ENCODE data around the gene FNDC5.
"Not testable (repeated sequence)": the region's sequence is repeated elsewhere in the genome, so short reads cannot be mapped to it uniquely, and the experiment has no call there.

FNDC5 gene

DNA sequence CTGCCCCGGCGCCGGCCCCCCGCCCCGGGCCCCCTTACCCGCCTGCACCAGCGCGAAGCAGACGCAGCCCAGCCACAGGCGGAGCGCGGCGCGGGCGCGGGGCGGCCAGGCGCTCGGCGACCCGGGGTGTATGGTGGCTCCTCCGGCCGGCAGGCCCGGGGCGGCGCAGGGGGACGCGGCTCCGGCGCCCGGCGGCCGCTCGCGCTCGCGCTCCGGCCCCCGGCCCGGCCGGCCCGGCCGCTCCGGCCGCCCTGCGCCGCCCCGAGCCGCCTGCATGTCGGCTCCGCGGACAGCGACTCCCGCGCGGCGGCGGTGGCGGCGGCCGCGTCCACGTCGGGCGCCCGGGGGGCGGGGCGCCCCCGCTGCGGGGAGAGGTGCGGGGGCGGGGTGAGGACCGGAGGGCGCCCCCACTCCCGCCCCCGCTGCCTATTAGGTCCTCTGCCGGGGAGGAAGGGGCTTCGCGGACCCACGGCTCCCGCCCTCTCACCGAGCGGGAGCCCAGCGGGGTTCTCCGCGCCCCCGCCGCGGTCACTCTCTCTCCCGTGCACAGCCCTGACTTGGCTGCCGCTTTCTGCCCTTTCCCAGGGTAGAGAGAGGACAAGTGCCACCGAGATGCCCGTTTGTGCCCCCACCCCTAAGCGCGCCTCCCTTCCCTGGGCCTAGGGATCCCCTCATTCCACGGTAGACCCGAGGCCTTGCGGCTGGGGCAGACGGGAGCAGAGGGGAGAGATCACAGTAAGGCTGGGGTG, at the start of gene FNDC5:
Gene FNDC5, minus strand, starts transcription at position 298 of the 749 bp plus-strand sequence.
- no peak for DNase-seq

DNA sequence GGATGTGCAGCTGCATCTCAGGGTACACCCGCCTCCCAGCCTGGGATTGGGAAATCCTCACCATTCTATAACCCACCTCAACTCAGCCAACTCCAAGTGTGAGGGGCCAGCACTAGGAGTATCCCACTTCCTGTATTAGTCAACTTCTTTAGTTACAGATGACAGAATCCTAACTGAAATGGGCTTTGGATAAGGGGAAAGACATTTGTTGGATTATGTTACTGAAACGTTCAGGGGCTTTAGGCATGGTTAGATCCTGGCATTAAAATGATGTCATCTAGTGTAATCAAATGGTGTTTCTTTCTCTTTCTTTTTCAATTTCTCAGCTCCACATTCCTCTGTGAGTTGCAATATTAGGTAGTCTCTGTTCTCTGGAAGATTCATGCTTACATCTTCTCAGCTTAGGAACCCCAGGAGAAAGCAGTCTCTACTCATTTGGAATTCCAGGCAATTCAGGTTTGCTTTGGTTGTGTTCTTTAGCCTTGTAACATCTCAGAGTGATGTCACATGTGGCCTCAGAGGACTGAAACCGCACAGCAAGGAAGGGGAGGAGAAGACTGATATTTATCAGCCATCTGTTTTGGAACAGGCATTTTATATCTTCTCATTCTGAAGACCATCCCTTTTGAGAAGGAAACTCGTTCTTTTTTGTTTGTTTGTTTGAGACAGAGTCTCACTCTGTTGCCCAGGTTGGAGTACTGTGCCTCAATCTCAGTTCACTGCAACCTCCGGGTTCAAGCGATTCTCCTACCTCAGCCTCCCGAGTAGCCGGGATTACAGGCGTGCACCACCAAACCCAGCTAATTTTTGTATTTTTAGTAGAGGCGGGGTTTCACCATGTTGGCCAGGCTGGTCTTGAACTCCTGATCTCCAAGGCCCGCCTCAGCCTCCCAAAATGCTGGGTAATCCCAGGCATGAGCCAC, 49.4 kb upstream of the FNDC5 start:
- DNase-seq: peak; percentile 68

DNA sequence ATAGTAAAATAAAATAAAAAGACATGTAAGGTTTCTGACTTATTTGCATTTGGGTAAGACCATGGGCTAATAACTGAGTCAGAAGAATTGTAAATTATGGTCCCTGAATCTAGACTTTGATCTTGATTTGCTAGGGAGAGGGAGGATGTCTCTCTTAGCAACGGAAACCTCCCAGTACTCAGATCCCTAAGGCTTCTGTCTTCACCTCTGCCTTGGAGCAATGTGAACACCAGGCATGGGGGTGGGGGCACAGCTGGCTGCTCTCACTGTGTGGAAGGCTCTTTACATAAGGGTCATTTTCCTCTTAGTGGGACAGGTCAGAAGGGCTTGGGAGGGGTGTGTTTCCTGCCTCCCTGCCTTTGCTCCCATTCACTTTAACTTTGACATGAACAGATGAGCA, 47.5 kb upstream of the FNDC5 start:
- DNase-seq: no peak

DNA sequence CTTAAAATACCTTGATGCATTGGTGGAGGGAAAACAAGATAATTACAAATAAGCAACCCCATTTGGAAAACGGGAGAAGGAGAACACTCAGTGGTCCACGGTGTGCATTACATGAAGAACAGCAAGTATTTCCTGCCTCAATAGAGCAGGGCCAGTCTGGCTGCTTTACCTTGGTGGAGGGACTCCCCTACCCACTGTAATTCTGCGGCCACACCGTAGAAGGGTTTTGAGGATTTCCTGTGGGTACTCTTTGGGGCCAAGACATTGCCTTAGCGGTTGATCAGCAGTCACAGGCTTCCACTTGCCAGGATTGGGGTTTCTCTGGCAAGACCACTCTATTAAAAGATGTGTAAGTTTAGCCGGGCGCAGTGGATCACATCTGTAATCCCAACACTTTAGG, 46.8 kb upstream of the FNDC5 start:
- no peak for DNase-seq

DNA sequence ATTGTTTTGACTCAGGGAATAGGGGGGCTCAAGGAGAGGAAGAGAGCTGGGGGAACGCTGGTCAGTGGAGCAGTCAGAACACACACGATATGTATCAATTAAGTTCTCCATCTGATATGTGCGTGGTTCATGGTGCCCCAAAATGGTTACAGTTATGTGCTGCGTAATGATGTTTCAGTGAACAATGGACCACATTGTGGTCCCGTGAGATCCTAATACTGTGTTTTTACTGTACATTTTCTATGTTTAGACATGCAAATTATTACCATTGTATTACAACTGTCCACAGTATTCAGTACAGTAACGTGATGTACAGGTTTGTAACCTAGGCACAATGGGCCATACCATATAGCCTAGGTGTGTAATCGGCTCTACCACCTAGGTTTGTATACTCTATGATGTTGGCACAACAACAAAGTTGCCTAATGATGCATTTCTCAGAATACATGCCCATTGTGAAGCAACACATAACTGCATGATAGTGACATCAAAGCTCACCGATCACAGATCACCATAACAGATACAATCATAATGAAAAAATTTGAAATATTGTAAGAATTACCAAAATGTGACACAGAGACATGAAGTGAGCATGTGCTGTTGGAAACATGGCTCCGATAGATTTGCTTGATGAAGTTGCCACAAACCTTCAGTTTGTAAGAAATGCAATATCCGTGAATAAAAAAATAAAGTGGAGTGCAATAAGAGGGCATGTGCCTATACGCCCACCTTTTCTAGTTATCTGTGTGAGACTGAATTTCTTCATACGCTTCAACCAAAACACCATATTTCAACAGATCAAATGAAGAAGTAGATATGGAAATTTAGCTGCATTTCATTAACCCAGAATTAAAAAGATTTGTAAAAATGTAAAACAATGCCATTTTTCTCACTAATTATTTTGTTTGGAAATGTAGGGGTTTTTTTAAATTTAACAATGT, 45.3 kb upstream of the FNDC5 start:
- no peak for DNase-seq

DNA sequence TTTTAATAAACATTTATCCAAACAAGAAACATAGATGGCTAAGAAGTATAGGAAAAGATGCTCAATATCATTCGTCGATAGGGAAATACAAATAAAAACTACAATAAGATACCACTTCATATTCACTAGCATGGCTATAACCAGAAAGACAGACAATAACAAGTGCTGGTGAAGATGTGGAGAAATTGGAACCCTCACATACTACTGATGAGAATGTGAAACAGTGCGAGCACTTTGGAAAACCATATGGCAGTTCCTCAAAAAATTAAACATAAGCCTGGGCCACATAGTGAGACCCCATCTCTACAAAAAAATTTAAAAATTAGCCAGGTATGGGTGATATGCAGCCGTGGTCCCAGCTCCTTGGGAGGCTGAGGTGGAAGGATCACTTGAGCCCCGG, 39.6 kb upstream of the FNDC5 start:
- no peak for DNase-seq

DNA sequence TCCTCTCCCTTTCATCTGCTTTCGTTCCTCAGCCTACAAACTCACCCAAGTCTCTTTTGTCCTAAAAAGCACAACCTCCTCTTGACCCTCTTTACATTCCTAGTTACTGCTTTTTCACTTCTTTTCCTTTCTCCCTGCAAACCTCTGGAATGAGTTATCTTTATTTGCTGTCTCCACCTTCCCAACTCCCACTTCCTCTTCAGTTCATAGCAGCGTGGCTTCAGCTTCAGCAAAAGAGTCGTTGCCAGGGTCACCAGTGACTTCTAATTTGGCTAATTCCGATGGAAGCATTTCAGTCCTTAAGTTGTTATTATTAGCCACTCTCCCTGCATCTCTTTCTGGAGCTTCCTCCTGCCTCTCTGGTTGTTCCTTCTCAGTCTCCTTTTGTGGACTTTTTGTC, 36.7 kb upstream of the FNDC5 start:
- no peak for DNase-seq

DNA sequence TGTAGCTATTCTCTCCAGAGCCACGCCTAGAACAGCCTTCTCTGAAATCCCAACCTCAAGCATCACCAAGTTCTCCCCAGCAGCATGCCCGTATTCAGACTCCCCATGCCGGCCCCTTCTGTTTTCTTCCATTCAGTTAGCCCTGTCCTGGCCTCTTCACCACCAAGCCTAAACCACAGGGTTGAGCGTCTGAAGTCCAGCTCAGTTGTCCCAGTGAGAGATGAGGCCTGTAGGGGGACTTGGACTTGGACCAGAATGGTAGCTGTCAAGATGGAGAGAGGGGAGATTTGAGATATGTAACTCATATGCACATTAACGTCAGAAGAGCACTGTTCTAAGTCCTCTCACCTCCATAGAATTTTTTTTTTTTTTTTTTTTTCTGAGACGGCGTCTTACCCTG, 35.9 kb upstream of the FNDC5 start:
- no peak for DNase-seq

DNA sequence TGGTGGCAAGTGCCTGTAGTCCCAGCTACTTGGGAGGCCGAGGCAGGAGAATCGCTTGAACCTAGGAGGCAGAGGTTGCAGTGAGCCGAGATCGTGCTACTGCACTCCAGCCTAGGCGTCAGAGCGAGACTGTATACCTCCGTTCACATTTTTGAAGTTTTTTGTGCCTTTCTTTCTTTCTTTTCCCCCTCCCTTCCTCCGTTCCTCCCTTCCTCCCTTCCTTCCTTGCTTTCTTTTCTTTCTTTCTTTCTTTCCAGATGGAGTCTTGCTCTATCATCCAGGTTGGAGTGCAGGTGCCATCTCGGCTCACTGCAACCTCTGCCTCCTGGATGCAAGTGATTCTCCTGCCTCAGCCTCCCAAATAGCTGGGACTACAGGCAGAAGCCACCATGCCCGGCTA, 34.9 kb upstream of the FNDC5 start:
- DNase-seq: not testable (repeated sequence)

DNA sequence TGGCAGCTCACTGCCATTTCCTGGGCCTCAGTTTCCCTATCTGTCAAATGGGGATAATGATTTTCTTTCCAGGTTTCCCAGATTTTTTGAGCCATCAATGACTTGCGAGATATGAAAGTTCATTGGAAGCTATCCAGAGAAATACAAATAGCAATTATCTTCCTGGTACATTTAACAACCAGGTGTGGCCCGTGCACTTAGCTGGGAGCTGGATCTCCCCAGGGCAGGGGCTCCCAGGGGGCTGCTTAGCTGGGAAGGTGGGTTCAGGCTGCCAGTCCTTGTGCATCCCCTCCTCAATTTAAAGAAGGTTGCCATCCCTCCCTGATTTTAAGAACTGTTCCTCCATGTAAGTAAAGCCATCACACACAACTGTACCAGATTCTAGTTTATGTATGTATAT, 34.1 kb upstream of the FNDC5 start:
- no peak for DNase-seq

DNA sequence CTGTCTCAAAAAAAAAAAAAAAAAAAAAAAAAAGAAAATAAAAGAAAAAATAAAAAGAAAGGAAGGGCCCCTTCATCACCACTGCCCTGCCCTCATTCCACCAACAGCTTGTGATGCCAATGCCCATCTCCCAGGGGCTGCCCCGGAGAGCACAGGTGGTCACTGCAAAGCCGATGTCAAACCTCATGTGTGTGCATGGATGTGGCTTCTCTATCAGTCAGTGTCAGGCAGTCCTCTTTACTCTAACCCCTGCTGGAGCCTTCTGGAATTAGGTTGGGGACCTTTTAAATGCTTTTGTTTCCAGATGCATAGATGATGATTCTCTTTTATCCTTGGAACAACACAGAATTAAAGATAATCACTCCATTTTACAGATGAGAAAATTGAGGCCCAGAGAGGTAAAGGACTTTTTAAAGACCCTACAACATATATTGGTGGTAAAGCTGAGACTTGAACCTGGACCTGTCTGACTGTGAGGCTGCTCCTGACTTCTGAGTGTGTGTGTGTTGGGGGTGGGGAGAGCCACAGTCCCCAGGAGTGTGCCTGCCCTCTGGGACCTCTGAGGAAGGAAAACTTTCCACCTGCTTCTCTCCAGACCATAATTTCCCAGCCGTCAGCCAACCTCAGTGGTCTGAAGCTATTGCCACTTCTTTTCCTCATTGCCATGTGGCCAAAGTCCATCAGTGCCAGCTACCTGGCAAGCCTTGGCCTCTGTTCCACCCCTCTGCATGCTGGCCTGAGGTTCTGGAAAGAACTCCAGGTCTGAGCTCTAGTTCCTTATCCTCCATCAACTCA, 33.5 kb upstream of the FNDC5 start:
- no peak for DNase-seq

DNA sequence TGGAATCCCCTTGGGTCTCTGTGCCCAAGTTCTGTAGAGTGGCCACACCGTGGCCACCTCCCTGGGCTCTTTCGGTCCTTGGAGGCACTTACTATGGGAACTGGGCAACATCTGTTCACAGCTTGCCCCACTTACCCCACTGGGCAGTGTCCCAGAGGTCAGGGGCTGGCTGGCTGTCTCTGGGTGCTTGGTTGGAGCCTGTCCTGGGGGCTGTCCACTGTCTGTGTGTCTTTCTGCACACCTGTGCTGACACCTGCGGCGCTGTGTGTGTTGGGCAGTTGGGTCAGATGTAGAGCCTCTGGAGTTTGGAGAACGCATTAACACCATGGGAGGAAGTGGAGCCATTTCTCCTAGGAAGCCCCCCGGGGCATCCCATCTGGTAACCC, 31.8 kb upstream of the FNDC5 start:
- no peak for DNase-seq

DNA sequence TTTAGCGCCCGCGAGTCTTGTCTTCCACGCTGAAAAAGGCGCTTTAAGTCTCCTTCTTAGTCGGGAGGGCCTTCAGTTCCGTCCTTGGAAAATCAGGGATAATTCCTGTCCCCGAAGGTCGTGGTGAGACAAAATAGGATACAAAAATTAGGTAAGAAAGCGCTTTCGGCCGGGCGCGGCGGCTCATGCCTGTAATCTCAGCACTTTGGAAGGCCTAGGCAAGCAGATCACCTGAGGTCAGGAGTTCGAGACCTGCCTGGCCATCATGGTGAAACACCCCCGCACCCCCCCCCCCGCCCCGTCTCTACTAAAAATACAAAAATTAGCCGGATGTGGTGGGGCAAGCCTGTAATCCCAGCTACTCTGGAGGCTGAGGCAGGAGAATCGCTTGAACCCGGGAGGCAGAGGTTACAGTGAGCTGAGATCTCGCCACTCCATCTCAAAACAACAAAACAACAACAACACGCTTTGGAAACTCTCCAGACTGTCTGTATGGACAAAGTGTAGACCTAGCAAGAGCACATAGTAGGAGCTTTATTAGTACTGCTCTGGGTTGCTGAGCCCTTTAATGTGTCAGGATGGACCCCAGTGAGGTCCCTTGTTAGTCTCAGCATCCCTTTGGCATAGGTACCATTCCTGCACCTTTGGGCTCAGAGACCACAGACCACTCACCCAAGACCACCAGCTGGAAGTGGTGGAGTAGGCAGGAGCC, 31.3 kb upstream of the FNDC5 start:
- no peak for DNase-seq

DNA sequence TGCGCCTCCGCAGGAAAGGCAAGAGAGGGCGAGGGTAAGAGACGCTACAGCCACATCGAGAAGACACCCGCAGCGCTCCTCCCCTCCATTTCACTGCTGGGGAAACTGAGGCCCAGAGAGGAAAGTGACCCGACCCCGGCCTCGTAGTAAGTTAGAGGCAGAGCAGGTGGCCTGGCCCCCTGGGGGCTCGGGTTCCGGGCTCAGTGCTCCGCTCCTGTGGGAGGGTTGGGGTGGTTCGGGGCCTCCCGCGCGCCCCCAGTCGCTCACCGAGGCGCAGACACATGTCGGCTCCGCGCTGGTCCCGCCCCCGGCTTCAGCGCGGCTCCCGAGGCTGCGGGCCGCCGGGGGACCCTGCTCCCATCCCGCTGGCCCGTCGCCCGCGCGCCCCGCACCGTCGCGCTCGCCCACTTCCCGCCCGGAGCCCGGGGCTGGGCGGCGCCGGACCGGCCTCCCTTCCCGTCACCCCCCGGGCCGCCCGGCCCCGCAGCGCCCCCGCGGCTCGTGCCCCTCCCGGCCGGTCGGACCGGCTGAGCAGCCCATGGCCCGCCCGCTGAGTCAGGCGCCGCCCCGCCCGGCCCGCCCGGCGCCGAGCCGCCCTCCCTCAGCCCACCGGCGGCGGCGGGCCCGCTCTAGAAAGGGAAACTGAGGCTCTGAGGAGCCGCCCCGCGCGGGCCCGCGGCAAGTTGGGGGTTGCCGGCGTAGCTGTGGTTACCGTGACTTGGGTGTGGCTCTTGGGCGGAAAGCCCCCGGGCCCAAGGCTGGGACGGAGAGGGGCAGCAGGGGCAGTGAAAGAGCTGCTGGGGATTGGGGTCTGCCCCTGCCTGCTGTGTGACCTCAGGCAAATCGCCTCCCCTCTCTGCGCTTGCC, 30.5 kb upstream of the FNDC5 start, which contains the start of gene TMEM54:
Gene TMEM54, minus strand, starts transcription at position 434 of the 867 bp plus-strand sequence. Its CDS starts 151 bp downstream, at position 283.
- DNase-seq: no peak

DNA sequence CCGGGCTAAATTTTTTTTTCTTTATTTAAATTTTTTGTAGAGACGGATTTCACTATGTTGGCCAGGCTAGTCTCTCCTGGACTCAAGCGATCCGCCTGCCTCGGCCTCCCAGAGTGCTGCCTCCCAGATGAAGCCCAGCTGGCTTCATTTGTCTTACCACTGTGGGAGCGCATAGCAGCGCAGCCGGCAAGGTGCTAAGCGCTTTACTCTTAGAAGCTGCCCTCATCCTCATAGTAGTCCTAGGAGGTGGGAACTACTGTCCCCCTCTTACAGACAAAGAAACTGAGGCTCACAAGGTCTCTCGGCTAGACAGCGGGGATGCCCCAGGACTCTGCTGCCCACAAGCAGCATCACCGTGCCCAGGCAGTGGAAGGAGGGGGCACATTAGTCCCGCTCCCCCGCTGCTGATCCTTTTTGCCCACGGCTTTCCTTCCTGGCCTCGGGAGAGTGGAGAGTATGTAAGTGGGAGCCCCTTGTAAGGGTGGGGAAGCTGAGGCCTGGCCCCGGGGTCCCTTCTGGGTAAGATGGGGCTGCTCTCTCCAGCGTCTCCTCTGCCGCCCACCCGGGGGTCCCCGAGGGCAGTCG, 29.8 kb upstream of the FNDC5 start:
- DNase-seq: no peak

DNA sequence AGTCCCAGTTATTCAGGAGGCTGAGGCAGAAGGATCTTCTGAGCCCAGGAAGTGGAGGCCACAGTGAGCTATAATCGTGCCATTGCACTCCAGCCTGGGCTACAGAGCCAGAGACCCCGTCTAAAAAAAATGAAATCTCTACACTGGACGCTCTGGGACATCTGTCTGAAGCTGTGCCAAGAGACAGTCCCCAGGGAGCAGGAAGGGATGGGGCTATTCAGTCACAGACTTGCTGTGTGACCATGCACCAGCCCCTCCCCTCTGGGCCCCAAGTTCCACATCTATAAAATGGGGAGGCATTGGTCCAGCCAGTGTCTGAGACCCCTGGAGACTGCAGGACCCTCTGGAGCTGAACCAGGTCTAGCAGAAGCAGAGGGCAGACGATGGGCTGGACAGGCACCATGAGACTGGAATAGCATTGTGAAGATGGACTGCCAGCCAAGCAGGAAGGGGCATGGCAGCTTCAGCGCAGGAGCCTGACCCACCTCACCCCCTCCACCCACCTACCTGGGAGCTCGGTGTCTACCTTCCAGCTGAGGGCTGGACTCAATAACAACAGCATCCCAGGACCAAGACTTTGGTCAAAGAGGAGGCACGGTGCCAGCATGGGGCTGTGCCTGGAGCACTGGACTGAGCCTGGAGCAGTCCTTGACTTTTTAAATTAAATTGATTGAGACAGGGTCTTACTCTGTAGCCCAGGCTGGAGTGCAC, 29.0 kb upstream of the FNDC5 start:
- no peak for DNase-seq

DNA sequence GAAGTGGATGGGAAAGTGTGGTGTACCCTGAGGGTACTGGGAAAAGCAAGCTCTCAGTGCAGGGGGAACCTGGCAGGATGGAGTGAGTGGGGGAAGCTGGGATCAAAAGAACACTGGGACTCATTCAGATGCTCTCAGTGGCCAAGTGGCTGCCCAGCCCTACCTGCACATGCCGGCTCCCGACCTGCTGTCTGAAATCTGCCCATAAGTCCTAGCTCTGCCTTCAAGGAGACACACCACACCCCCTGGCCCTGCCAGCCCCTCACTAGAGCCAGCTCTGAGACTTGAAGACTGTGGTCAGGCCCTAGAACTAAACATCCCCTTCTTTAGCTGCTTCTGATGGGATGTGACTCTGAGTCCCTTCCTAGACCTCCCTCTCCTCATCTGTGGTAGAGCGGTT, 28.2 kb upstream of the FNDC5 start:
- no peak for DNase-seq

DNA sequence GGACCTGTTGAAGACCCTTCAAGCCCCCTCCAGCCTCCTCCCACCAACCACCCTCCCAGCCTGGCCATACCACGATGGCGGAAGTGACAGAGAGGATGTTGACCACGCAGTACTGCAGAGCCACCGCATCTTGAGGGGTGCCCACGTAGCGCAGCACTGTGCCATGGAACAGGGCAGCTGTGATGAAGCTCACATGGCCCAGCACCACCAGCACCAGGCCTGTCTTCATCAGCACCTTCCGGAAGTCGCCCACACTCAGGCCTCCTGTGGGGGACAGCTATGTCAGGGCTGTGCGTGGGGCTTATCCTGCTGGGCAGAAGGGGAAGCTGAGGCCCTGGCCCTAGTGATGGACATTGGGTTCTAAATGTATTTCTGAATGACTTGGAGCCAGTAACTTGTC, 27.3 kb upstream of the FNDC5 start:
- DNase-seq: no peak

Data from kidney glomerular epithelial cell (primary cell).